HL-60 (cell line): ENCODE results near the gene HOXA2.

Experiments
- DNase-seq, 2 experiments: peaks; one replicate each; pipeline ENCODE4 v3.0.0-alpha.2; 2010 to 2020; ENCODE audit warnings: low read depth in 1 of 2, low spot score in 1 of 2
- H3K27ac ChIP-seq: fragments of 250-450 bp; sonication (Bioruptor Pico); replicated peaks from 2 replicates; pipeline ENCODE4 v1.5.1; 2020; ENCODE audit warnings: mild to moderate bottlenecking, moderate library complexity
- H3K27me3 ChIP-seq: fragments of 250-450 bp; sonication (Bioruptor Pico); 2 replicates; pipeline ENCODE4 v1.5.1; 2021; ENCODE audit warnings: mild to moderate bottlenecking, moderate library complexity; ENCODE audit not compliant: insufficient read depth, poor library complexity, severe bottlenecking
- H3K4me3 ChIP-seq: replicated peaks from 2 replicates; pipeline ENCODE4 v1.5.1; 2011; ENCODE audit warnings: mild to moderate bottlenecking, control low read depth, low read length; ENCODE audit not compliant: insufficient read depth
- CTCF ChIP-seq: IDR thresholded peaks from one replicate; pipeline ENCODE4 v1.5.1; 2011; ENCODE audit warnings: low read length, control low read depth, inconsistent platforms; ENCODE audit not compliant: insufficient read depth
- GABPA ChIP-seq: IDR thresholded peaks from 2 replicates; pipeline ENCODE4 v1.6.1; 2012; ENCODE audit warnings: low read depth
- POLR2AphosphoS5 ChIP-seq: IDR thresholded peaks from 2 replicates; pipeline ENCODE4 v1.6.1; 2012; ENCODE audit warnings: low read depth
- REST ChIP-seq: IDR thresholded peaks from 2 replicates; pipeline ENCODE4 v1.6.1; 2012; ENCODE audit warnings: low read depth; ENCODE audit not compliant: insufficient replicate concordance
- SPI1 ChIP-seq: IDR thresholded peaks from 2 replicates; pipeline ENCODE4 v1.6.1; 2012; ENCODE audit warnings: low read depth, mild to moderate bottlenecking, borderline replicate concordance

Gene HOXA2

GRCh38 chr7:27132978-27133377 is 30.5 kb upstream of the HOXA2 start:
- no peak for DNase-seq
- Histone ChIP-seq H3K27ac (no peak overlapping the region), H3K4me3 (no peak overlapping the region), H3K27me3 (peaks cover 3% of the 10 kb centered on the region)
- TF ChIP-seq SPI1: no peak

- Histone ChIP-seq H3K4me3 (no peak overlapping the region), H3K27me3 (no peaks in the 10 kb centered on the region), H3K27ac (no peak overlapping the region)
- TF ChIP-seq CTCF (no peak), SPI1 (no peak), REST (no peak), GABPA (no peak)
- no peak for DNase-seq
Measured at GRCh38 chr7:27132214-27132613, 29.7 kb upstream of the HOXA2 start.

- Histone ChIP-seq H3K27me3 (no peaks in the 10 kb centered on the region), H3K4me3 (peak overlapping the region; percentile 50), H3K27ac (peak overlapping the region; percentile 67)
- DNase-seq: no peak
- TF ChIP-seq REST (no peak), SPI1 (no peak), CTCF (no peak)
Measured at GRCh38 chr7:27131390-27131819, 28.9 kb upstream of the HOXA2 start.

- TF ChIP-seq POLR2AphosphoS5: peak; percentile 67
- no peak for TF ChIP-seq SPI1
- peak within 1 kb of the TSS; percentile 67 for H3K27ac ChIP-seq
- peak within 1 kb of the TSS; percentile 50 for H3K4me3 ChIP-seq
- DNase-seq: peak; percentile 51 to 78
- peaks cover 4% of the 10 kb centered on the region for H3K27me3 ChIP-seq
Measured at GRCh38 chr7:27130540-27131389, 28.3 kb upstream of the HOXA2 start, which contains the start of gene HOXA4. TSS of gene HOXA4 (minus strand) at chr7:27130757. CDS start at chr7:27130733, 24 bp downstream.
